GM23338 (cell line): ENCODE results near the gene NPIPA1.
"Not testable (repeated sequence)": the region's sequence is repeated elsewhere in the genome, so short reads cannot be mapped to it uniquely, and the experiment has no call there.

Source experiments
- CREB1 ChIP-seq: fragments of 250-450 bp; sonication (Bioruptor Pico); IDR thresholded peaks from 2 replicates; pipeline ENCODE4 v1.5.0; 2020; ENCODE audit warnings: low read depth, mild to moderate bottlenecking, moderate library complexity
- EZH2 ChIP-seq: fragments of 200-600 bp; sonication (generic); IDR thresholded peaks from one replicate; pipeline ENCODE4 v1.8.0; 2017; ENCODE audit warnings: antibody characterized with exemption, mild to moderate bottlenecking, low read depth; ENCODE audit not compliant: unreplicated experiment
- EZH2phosphoT487 ChIP-seq: fragments of 200-600 bp; sonication (generic); IDR thresholded peaks from one replicate; pipeline ENCODE4 v1.8.1; 2018; ENCODE audit warnings: antibody characterized with exemption; ENCODE audit not compliant: unreplicated experiment
- POLR2AphosphoS5 ChIP-seq: IDR thresholded peaks from 2 replicates; pipeline ENCODE4 v1.6.1; 2016; ENCODE audit warnings: antibody characterized with exemption, low read depth
- ZNF331 ChIP-seq: fragments of 250-450 bp; sonication (Bioruptor Pico); IDR thresholded peaks from 2 replicates; pipeline ENCODE4 v1.5.0; 2020; ENCODE audit warnings: low read depth, mild to moderate bottlenecking, moderate library complexity
- TF ChIP-seq, protein P1 (sequence below), 2 experiments: fragments of 200-600 bp in 1 of 2; sonication (generic) in 1 of 2; conservative IDR thresholded peaks; 2 replicates each; pipeline versions ENCODE4 v1.5.1 to v1.6.1; 2016 to 2017; ENCODE audit warnings: antibody characterized with exemption in 2 of 2, low read depth in 2 of 2, mild to moderate bottlenecking in 2 of 2, moderate library complexity in 1 of 2
- TF ChIP-seq, protein P2 (sequence below): IDR thresholded peaks from one replicate; pipeline ENCODE4 v1.6.1; 2018; ENCODE audit warnings: antibody characterized with exemption; ENCODE audit not compliant: unreplicated experiment
- TF ChIP-seq, protein P3 (sequence below): IDR thresholded peaks from 2 replicates; pipeline ENCODE4 v1.6.1; 2016; ENCODE audit warnings: antibody characterized with exemption

DNA sequence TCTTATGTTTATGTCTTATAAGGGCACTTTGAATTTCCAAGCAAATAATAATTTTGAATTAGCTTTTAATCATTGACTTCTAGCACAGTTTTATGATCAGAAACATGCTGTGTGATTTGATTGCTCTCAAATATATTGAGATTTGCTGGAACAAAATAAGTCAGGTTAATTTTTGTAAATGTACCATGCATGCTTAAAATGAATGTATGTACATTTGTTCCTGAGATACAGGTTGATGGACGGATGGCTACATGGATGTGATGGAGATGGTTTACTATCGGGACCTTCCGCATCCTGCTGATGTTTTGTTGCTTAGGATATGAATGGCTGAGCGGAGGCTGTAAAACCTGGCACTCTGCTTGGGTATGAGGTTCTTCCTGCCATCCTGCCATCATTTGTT lies at the start of gene NPIPA1:
- TF ChIP-seq, protein P1, sequence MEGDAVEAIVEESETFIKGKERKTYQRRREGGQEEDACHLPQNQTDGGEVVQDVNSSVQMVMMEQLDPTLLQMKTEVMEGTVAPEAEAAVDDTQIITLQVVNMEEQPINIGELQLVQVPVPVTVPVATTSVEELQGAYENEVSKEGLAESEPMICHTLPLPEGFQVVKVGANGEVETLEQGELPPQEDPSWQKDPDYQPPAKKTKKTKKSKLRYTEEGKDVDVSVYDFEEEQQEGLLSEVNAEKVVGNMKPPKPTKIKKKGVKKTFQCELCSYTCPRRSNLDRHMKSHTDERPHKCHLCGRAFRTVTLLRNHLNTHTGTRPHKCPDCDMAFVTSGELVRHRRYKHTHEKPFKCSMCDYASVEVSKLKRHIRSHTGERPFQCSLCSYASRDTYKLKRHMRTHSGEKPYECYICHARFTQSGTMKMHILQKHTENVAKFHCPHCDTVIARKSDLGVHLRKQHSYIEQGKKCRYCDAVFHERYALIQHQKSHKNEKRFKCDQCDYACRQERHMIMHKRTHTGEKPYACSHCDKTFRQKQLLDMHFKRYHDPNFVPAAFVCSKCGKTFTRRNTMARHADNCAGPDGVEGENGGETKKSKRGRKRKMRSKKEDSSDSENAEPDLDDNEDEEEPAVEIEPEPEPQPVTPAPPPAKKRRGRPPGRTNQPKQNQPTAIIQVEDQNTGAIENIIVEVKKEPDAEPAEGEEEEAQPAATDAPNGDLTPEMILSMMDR (conservative IDR thresholded peaks at IDR 0.05; ENCODE audit: low read depth in 2 of 2), result not testable (repeated sequence)
- TF ChIP-seq EZH2; CREB1; POLR2AphosphoS5; ZNF331 (CRISPR knock-in tag); EZH2phosphoT487: not testable (repeated sequence)
- TF ChIP-seq, protein P2, sequence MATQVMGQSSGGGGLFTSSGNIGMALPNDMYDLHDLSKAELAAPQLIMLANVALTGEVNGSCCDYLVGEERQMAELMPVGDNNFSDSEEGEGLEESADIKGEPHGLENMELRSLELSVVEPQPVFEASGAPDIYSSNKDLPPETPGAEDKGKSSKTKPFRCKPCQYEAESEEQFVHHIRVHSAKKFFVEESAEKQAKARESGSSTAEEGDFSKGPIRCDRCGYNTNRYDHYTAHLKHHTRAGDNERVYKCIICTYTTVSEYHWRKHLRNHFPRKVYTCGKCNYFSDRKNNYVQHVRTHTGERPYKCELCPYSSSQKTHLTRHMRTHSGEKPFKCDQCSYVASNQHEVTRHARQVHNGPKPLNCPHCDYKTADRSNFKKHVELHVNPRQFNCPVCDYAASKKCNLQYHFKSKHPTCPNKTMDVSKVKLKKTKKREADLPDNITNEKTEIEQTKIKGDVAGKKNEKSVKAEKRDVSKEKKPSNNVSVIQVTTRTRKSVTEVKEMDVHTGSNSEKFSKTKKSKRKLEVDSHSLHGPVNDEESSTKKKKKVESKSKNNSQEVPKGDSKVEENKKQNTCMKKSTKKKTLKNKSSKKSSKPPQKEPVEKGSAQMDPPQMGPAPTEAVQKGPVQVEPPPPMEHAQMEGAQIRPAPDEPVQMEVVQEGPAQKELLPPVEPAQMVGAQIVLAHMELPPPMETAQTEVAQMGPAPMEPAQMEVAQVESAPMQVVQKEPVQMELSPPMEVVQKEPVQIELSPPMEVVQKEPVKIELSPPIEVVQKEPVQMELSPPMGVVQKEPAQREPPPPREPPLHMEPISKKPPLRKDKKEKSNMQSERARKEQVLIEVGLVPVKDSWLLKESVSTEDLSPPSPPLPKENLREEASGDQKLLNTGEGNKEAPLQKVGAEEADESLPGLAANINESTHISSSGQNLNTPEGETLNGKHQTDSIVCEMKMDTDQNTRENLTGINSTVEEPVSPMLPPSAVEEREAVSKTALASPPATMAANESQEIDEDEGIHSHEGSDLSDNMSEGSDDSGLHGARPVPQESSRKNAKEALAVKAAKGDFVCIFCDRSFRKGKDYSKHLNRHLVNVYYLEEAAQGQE, result not testable (repeated sequence)
- TF ChIP-seq, protein P3, sequence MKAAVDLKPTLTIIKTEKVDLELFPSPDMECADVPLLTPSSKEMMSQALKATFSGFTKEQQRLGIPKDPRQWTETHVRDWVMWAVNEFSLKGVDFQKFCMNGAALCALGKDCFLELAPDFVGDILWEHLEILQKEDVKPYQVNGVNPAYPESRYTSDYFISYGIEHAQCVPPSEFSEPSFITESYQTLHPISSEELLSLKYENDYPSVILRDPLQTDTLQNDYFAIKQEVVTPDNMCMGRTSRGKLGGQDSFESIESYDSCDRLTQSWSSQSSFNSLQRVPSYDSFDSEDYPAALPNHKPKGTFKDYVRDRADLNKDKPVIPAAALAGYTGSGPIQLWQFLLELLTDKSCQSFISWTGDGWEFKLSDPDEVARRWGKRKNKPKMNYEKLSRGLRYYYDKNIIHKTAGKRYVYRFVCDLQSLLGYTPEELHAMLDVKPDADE, result not testable (repeated sequence)
